ENCODE data around the gene STK11IP. TPM values are rescaled to one million over a fixed set of nuclear protein-coding genes. Genes with fewer than 3 reads are reported as not detected.

Gene STK11IP
- total and polyA plus RNA-seq, 3 donors from 2014 or later: 81.9 to 134 (median 130) TPM

DNA sequence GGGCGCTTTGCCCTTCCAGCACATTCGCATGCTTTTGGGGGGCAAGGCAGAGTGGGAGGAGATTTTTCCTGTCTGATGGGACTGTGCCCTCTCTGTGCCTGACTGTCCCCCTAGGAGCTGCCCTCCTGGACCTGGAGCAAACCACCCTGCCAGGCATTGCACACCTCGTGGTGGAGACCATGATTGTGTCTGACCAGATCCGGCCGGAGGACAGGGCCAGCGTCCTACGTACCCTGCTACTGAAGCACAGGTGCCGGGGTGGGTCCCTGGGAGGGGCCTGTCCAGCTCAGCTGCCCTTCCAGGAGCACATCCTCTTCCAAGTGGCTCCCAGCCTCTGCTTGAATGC is 35.1 kb downstream of the STK11IP start:
- TF ChIP-seq POLR2A (IDR thresholded peaks at IDR 0.05): no peak
- TF ChIP-seq, protein P1, sequence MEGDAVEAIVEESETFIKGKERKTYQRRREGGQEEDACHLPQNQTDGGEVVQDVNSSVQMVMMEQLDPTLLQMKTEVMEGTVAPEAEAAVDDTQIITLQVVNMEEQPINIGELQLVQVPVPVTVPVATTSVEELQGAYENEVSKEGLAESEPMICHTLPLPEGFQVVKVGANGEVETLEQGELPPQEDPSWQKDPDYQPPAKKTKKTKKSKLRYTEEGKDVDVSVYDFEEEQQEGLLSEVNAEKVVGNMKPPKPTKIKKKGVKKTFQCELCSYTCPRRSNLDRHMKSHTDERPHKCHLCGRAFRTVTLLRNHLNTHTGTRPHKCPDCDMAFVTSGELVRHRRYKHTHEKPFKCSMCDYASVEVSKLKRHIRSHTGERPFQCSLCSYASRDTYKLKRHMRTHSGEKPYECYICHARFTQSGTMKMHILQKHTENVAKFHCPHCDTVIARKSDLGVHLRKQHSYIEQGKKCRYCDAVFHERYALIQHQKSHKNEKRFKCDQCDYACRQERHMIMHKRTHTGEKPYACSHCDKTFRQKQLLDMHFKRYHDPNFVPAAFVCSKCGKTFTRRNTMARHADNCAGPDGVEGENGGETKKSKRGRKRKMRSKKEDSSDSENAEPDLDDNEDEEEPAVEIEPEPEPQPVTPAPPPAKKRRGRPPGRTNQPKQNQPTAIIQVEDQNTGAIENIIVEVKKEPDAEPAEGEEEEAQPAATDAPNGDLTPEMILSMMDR (IDR thresholded peaks at IDR 0.05): no peak
- no peaks in the 10 kb centered on the region for H3K36me3 ChIP-seq (ENCODE audit: low read depth, missing control alignments)
- no peaks in the 10 kb centered on the region for H3K27me3 ChIP-seq
- H3K4me3 ChIP-seq: no peak overlapping the region
- DNase-seq: no peak
- intact Hi-C loops (cut with DNase I; ENCODE audit: low total_unique reads): no loop called here
- WGBS, 2 donors: 90 to 91% methylated on average over 8 of the region's 8 CpGs
- H3K9me3 ChIP-seq: no peaks in the 10 kb centered on the region
- H3K27ac ChIP-seq: no peak overlapping the region
- peaks cover 28% of the 10 kb centered on the region for H3K4me1 ChIP-seq

DNA sequence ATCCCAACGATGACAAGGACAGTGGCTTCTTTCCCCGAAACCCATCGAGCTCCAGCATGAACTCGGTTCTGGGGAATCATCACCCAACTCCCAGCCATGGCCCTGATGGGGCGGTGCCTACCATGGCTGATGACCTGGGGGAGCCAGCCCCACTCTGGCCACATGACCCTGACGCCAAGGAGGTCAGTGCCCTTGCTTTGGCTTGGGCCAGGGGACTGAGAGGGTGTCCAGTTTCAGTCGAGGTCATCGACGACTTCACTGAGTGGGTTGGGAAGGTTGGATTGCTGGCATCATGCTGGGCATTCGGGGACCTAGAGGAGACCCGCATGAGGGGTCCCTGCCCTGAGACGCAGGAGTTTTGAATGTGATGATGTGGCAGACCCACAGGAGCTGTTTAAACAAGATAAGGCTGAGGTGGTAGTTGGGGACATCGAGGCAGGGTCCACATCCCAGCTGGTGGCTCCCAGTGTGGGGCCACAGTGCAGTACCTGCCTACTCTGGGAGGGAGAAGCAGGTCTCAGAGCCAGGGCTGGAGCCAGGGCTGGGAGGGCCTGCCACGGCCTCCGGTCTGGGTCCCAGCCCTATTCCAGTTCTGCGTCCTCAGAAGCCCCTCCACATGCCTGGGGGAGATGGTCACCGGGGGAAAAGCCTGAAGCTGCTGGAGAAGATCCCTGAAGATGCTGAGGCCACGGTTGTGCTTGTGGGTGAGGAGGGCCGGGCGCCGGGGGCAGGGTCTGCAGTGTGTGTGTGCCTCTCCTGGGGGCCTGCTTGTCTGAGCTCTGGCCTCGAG is 35.8 kb downstream of the STK11IP start:
- Histone ChIP-seq H3K4me1 (peaks cover 24% of the 10 kb centered on the region), H3K36me3 (ENCODE audit: low read depth, missing control alignments) (no peaks in the 10 kb centered on the region), H3K27me3 (no peaks in the 10 kb centered on the region), H3K4me3 (no peak overlapping the region), H3K27ac (no peak overlapping the region), H3K9me3 (no peaks in the 10 kb centered on the region)
- intact Hi-C loops (cut with DNase I; ENCODE audit: low total_unique reads): no loop called here
- no peak for DNase-seq
- WGBS, 2 donors: 86 to 88% methylated on average over 18 to 20 of the region's 22 CpGs
- TF ChIP-seq POLR2A (IDR thresholded peaks at IDR 0.05): no peak
- TF ChIP-seq, protein P1 (IDR thresholded peaks at IDR 0.05): no peak

DNA sequence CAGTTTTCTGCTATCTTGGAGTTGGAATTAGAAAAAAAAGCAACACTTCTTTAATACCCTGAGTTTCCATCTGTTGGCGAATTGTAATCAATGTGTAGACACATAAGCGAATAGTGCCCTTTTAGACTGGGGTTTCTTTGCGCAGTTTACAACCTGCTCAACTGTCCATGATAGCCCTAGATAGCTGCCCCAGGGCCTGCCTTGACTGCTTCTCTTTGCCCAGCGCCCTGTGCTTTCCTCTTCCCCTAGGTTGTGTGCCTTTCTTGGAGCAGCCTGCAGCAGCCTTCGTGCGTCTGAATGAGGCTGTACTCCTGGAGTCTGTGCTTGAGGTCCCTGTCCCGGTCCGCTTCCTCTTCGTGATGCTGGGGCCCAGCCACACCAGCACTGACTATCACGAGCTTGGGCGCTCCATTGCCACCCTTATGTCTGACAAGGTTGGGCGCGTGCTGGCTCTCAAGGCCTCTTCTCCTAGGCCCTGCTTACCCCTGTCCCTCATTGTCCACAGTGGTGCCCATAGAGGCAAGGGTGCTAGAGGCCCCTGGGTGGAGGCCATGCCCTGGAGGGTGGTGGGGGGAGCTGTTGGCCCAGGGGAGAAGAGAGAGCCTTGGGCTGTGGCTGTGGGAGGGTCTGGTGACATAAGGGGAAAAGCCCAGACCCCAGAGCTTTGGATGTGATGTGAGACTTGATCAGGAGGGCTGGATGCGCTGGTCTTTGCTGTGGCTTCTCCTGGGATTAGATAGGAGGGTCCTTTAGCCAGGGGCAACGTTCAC is 36.7 kb downstream of the STK11IP start:
- Histone ChIP-seq H3K36me3 (ENCODE audit: low read depth, missing control alignments) (no peaks in the 10 kb centered on the region), H3K4me1 (peaks cover 20% of the 10 kb centered on the region), H3K27ac (no peak overlapping the region), H3K27me3 (no peaks in the 10 kb centered on the region), H3K9me3 (no peaks in the 10 kb centered on the region), H3K4me3 (no peak overlapping the region)
- TF ChIP-seq POLR2A (IDR thresholded peaks at IDR 0.05): no peak
- TF ChIP-seq, protein P1 (IDR thresholded peaks at IDR 0.05): no peak
- intact Hi-C loops (cut with DNase I; ENCODE audit: low total_unique reads): no loop called here
- DNase-seq: no peak
- WGBS, 2 donors: 84 to 92% methylated on average over 13 to 15 of the region's 15 CpGs

DNA sequence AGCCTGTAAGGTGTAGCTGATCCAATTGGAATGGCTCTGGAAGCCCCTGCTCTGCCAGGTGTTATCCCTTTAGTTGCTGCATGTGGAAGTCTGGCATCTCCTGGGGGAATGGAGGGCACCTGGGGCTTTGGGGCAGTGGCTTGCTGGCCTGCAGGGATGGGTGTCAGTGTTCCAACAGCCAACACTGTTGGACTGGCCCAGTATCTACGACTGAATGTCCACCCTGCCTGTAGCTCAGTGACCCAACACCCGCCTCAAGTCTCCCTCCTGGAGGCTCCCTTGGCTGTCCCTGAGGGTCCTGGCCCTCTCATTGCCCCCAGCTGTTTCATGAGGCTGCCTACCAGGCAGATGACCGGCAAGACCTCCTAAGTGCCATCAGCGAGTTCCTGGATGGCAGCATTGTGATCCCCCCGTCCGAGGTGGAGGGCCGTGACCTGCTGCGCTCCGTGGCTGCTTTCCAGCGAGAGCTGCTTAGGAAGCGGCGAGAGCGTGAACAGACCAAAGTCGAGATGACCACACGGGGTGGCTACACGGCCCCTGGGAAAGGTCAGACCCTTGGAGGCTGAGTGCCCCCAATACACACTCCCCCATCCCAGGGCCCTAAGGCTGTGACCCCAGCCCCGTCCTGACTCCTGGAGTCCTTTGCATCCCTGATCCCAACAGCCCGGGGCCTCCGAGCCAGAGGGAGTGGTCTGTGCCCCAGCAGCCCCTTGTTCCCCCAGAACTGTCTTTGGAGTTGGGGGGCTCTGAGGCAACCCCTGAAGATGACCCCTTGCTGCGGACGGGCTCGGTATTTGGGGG is 37.5 kb downstream of the STK11IP start:
- H3K27ac ChIP-seq: no peak overlapping the region
- no peaks in the 10 kb centered on the region for H3K36me3 ChIP-seq (ENCODE audit: low read depth, missing control alignments)
- intact Hi-C loops (cut with DNase I; ENCODE audit: low total_unique reads): loop anchor here (5.0 kb wide), 1 partner anchor 93 kb away; the partner anchor contains the start of genes CHPF and TMEM198
- H3K27me3 ChIP-seq: no peaks in the 10 kb centered on the region
- no peaks in the 10 kb centered on the region for H3K9me3 ChIP-seq
- no peak for DNase-seq
- H3K4me1 ChIP-seq: peaks cover 15% of the 10 kb centered on the region
- TF ChIP-seq, protein P1 (IDR thresholded peaks at IDR 0.05): no peak
- no peak for TF ChIP-seq POLR2A (IDR thresholded peaks at IDR 0.05)
- no peak overlapping the region for H3K4me3 ChIP-seq
- 82 to 83% methylated on average over 12 to 22 of the region's 22 CpGs for WGBS, 2 donors
